ENCODE measurements around the gene RNF220.

The RNF220 gene

DNA sequence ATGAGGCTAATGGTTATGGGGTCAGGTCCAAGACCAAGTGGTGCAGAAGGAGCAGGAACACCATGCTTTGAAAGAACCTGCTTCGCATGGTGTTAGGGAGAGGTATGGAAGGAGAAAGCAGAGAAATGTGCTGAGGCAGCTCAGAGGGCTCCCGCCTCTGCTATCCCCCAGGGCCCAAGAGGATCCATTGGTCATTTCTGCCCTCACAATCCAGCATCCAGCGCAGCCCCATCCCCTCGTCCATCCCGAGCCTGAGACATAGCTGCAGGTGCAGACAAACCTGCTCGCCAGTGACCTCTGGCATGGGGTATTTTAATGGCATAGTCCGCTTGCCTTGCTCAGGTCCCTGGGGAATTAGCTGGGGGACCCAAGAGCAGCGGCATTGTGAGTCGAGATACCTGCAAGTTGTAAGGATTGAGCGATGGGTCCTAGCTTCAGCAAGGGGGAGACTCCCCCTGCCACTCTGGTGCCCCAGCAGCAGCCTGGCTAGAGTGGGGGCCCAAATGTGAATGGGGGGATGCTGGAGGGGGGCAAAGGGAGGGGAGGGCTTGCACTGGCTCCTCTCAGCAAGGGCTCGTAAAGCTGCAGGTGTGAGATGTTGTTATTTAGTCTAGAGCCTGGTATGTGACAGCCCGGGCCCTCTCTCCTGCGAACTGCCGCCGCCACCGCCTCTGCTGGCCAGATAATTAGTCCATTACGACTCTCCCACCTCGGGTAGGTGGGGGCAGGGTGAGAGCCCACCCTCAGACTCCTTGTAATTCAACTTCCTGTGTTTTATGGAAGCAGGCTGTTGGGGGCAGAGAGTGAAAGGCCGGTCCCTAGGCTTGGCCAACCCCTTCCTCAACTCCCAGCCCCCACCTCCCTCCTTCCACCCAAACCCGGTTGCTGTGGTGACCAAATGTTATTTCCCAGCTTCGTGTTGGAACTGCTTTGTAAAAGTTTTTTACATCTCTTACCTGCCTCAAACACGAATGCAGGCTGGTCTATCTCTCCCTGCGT is 118.8 kb downstream of the RNF220 start:
- no peak for DNase-seq (ENCODE audit: low read depth)

DNA sequence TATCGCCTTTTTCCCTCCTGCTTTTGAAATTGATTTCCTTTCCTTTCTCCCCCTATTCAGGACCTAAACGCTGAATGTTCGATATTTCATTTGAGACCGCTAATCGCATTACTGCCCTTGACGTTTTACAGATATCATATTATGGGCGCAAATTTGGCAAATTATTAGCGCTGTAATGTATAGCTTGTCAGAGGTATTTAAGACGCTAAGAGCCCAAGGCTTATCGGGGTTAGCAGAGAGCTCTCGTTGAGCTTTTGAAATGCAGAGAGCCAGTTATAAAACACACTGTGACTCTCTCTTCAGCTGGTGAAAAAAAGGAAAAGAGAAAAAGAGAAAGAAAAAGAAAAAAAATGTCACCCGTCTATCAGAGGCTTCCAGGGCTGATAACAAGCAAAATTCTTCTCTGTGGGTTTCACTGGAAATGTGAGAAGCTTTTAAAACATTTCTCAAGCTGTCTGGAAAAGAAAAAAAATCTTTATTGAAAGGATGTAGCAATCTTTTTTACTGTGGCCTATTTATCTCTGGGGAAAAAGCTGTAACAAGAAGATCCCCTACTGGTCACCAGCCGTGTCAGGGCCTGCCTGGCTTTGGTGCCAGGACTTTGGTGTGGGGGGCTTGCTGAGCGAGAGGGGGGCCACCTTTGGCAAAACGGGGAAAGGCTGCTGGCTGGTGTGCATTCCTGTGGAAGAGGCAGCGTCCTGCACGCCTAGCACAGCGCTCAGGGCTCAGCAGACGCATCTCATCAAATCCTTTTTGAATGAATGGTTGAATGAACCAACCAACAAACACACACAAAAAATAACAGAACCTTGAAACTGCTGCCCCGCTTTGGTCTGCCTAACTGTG is 119.8 kb downstream of the RNF220 start:
- DNase-seq (ENCODE audit: low read depth) = no peak

DNA sequence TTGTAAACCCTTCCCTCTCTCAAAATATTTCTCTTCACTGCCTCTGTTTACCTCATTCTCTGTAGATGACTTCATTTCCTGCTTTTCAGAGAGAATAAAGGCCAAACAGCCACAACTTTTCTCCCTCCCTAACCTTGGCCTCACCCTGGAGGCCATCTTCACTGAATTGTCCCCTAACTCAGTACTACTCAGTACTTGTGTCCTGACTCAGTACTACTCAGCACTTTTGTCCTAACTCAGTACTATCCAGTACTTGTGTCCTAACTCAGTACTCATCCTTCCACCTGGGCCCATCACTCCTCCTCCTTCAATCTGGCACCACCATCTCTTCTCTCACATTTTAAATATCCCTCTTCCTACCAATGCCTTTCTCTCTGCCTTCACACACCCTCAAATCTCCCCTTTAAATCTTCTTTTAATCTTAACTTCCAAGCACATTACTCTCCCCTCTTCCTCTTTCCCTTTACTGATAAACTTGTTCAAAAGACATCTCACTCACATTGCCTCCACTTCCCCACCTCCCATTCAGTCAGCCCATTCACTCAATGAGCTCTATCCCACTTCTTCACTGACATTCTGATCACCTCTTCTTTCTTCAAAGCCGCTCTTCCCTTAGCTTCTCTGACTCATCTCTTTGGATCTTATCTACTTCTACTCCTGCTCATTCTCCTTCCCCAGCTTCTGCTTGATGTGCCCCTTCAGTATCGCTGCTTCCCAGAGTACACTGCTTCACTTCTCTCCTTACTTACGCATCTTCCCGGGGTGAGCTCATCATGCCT is 121.4 kb downstream of the RNF220 start:
- no peak for DNase-seq (ENCODE audit: low read depth)

DNA sequence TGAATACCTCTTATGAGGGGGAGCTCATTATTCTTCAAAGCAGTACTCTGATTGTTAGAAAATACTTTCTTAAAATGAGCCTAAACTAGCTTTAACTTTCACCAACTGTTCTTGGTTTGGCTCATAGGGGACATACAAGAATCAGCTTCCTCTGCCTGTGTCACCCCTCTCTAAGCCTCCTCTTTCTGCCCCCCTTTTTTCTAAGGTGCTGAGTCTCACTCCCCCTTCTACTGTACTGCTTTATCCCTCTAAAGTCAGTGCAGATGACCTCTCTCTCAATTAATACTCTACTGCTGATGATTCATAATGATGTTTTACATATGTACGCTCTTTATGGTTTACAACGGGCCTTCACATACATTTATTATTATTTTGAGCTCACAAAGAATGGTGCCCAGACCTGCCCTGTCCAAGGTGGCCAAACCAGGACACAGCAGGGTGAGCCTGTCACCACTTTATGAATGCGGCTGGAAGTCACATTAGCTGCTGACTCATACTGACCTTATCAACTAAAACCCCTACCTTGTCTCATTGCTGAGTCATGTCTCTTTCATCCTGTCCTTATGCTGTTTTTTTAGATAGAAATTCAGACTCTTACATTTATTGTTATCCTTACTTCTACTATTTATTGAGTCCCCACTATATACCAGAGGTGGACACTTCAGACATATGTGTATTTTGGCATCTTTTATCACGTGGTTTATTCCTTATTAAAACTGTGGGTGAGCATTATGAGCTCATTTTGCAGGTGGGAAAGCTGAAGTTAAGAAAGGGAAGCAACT is 126.9 kb downstream of the RNF220 start:
- no peak for DNase-seq (ENCODE audit: low read depth)

DNA sequence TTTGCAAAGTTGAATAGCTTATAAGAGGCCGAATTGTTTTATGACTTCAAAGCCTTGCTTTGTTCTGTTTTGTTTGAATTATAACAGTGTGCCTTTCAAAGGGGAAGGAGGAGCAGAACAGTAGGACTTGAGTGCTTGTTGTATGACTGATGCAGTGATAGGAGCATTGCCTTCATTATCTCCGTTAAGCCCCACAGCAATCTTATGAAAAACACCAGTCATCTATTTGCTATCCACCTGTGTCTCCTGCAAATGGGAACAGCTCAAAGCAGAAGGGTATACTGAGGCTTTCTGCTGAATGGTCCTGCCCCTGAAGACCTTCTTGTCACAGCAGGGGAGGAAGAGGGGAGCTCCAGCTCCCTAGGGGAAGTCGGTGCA is 127.5 kb downstream of the RNF220 start:
- no peak for DNase-seq (ENCODE audit: low read depth)

DNA sequence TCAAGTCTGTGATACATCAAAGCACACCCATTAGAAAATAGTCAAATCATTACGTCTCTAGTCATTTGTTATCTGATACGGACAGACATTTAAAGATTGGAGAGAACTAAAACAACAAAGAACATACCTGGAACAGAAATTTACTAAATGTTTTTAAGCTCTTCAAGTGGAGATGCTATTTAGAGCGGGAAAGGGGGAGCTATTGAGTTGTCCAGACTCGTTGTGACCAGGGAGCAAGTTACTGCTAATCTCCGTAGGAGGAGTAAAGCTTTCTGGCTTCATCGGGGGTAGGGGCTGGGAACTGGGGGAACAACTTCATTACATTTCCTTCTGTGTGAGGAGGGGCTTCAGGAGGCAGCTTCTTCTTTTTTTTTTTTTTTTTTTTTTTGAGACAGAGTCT is 129.7 kb downstream of the RNF220 start:
- DNase-seq (ENCODE audit: low read depth) = no peak

DNA sequence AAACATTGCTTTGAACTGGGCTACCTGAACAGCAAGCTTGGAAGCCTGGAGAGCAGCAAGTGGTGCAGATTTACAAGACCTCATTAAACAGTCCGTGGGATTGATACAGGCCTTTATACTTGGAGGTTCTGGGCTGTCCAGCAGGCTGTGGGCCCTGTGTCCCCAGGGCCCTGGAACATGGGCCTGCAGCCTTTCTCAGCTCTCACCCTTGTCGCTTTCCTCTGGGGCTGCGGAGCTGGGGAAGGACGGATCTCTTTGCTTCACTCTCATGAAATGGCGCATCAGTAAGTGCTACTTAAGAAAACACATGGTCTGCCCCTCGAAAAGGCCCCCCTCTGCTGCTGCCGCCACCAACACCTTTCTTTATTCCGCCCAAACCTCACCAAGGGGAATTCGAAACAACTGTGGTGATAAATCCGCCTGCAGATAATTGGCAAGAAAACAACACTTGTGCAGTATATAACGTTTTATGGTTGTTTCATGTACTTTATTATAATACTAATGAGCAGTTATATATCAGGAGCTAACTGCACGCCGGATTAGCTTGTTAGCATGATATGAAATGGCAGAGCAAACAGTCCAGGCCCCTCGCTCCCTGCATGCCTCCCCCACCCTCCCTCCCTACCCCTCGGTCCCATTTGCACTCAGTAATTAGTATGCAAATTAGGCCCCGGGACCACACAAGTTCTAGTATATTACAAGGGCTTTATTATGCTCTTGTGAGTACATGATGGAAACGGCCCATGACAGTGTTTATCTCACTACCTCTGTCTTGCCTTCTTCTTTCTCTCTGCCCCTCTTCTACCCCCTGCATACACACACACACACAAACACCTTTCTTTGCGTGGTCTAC is 131.5 kb downstream of the RNF220 start:
- DNase-seq (ENCODE audit: low read depth) = no peak

DNA sequence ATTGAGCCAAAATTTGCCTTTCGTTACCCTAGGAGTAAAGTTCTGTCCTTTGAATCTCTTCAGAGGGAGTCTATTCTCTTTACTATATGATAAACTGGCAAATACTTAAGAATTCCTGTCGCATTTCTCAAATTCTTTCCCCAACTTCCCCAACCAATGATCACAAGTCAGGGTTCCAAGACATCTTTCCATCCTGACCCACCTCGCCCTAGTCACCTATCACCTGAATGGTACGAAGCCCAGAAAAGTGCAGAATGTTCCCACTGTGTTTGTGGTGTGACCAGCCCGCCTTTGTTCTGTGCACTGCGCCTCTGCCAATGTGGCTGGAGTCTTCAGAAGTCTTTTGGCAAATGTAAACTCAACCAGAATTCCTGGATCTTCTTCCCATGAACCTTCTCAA is 132.5 kb downstream of the RNF220 start:
- no peak for DNase-seq (ENCODE audit: low read depth)

DNA sequence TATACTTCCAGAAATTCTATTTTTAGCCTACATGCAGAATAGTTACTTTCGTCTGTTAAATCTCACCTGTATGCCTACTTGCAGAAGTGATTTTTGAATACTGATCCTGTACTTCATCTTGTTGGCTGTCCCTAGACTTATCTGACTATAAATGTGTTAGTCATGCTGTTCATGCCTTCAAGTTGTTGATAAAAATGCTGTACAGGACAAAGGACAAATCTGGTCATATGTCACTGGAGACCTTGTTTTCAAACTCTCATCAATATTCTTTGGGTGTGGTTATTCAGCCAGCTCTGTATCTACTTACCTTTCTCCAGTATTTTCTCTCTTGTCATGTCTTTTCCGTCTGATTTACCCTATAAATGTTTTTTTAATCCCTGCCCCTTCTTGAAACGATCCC is 132.9 kb downstream of the RNF220 start:
- DNase-seq (ENCODE audit: low read depth) = no peak

DNA sequence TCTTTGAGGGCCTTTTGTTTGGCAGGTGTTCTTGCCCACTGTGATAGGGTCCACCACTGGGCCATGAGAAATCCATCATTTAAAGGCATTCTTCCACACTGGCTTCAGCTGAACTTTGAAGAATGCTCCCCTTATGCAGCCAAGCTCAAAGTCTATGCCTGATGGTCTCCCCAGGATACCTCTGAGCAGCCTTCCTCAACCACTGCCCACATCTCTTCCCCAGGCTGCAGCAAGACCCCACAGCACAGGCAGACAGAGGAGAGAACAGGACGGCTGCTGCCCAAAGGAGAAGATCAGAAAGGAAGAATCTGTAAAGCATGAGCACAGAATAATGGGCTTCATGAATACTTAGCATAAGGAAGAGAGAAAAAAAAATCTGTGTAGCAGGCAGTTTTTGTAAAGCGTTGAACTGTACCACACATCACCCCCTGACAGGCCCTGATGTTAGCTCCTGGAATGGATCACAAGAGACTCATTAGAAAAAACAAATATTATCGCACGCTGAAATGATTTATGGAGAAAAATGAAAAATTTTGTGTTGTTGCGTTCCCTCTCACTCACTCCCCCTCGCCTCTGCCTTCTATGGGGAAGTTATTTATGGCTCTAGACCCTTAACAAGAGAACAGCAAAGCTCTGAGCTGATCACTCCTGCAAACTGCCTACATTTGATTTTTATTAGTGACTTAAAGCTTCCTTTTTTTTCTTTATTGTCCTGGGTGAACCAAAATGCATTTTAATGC is 135.1 kb downstream of the RNF220 start:
- DNase-seq (ENCODE audit: low read depth) = no peak

DNA sequence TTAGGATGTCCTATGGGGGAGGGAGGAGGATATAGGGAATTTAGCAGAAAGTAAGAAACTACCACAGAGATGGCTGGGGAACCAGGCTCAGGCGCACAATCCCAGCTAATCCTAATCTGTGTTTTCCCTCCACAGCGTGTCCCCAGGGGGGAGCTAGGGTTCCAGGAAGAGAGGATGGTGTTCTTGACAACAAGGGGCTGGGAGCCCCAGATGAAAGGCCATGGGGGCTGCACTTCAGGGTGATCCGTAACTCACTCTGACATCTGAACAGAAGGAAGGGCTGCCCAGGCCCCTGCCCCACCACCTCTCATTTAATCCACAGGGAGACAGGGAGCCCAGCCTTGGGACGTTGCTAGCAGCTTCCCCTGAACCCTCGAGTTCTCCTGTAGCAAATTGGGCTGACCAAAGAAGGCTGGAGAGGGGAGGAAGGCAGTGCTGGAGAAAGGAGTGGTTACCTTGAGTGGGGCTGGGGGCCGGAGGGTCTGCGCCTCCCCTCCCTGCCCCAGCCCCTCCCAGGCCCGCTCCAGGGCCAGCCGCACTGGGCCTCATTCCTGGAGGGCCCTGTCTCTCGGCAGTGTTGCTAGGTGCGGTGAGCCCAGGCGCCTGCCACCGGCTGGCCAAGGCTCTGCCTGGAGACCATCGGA is 137.5 kb downstream of the RNF220 start:
- no peak for DNase-seq (ENCODE audit: low read depth)

DNA sequence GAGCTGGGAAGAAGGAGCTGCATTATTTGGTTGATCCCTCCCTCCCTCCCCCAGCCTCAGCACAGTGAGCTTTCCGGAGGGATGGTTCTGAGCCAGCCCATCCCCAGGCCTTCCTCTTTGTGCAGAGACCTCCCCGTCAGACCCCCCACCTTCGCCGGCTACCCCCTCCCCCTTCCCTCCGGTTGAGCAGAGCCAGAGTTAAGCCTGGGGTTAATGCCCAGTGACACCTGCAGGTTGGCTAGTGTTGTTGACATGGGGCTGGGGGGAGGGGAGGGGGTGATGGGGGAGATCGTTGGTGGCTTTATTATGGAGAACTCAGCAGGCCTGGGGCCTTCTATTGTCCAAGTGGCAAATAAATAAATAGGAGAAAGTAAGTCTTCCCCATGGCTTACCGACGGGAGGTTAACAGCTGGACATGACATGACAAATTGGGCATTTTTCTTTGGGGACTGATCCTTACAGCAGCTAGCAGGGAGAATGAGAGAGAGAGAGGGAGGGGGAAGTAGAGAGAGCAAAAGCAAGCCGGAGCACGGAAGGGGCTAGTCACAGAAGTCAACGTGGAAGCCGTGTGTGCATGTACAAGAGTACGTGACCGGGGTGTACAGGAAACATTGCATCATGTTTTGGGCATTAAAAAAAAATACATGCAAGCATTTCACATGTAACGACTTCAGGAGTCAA is 138.1 kb downstream of the RNF220 start:
- no peak for DNase-seq (ENCODE audit: low read depth)

DNA sequence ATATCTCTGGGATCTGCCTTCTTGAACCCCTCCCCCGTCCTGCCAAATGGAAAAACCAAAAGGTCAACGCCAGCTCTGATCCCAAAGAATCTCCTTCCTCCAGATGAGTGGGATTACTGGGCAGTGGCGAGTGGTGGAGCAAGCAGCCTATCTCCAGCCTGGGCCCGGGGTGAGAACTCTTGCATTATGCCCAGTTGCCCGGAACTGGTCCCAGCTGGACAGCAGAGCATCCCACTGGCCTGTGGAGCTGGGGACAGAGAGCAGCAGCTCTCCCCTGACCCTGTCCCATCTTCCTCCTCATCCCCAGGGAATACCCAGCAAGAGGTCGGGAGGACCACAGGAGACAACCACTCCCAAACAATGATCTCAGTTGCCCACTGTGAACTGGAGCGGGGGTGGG is 138.7 kb downstream of the RNF220 start:
- DNase-seq (ENCODE audit: low read depth) = no peak

DNA sequence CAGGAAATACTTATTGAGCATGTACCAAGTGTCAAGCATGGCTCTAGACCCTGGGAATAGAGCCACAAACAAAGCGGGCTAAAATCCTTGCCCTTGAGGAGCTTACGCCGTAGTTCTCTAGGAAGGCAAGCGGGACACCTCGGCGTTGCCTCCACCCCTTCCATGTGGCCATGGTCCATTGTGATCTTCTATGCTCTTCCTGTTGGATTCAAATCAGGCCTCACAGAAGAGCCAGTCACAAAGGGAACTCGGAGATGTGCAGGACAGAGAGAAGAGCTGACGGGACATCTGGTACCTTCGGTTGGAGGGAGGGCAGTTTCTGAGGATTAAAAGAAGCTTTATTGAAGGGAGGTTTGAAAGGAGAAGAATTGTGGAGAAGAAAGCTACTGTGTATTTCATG is 139.9 kb downstream of the RNF220 start:
- DNase-seq (ENCODE audit: low read depth) = no peak

DNA sequence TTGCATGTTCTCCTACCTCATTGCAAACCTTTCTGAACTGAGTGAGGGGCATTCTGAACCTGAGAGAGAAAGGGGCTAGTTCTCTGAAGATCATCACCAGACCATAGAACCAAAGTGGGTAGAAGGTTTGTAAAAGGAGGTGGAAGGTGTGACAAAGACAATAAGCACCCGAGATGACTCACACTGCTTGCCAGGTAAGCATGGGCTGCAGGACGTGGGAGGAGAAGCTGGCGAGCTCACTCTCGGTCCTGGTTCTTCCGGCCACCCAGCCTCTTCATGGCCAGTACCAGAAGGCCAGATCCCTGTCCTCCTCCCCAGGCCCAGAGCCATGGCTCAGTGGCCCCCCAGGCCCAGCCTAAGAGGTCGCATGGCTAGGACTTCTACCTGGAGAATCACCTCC is 140.9 kb downstream of the RNF220 start:
- no peak for DNase-seq (ENCODE audit: low read depth)

DNA sequence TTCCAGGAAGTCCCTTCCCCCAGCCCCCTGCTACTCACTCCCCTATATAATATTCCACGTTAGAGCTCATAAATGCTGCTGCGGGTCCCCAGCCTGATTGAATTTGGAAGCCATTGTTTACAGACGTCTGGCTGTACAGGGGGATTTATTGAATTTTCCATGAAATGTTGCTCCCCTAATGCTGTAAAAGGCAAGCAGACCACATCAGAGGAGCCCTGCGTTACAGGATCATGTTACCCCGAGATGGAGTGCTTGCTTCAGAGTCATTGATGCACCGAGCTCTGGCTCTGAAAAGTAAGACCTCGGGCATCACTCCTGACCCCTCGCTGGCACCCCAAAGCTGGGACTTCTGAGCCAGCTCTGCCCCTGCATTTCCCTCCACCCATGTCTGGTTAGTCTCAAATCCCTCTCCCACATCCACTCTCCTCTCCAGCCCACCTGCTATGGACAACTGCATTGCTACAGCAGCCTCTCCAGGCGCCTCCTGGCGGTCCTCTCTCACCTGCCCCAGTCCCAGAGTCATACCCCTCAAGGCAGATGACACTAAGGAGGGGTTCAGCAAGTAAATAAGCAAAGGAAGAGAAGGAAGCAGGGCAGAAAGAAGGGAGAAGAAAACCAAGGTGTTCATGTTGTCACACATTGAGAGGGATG is 141.5 kb downstream of the RNF220 start:
- DNase-seq (ENCODE audit: low read depth) = no peak

DNA sequence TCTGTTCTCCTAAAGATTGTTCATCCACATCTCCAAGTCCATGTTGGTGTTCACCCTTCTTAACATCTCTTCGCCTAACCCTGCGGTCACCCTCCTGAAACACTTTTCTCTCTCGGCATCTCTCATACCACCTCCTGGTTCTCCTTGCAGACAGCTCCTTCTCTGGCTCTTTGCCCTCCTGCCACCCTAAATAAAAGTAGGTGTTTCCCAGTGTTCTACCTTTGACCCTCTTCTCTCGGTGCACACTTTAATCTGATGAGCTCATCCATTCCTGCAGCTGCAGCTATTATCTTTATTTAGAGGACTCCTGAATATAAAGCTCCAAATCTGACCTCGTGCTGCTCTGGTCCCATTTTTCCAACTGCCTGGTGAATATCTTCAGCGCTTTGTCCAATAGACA is 142.3 kb downstream of the RNF220 start:
- no peak for DNase-seq (ENCODE audit: low read depth)

DNA sequence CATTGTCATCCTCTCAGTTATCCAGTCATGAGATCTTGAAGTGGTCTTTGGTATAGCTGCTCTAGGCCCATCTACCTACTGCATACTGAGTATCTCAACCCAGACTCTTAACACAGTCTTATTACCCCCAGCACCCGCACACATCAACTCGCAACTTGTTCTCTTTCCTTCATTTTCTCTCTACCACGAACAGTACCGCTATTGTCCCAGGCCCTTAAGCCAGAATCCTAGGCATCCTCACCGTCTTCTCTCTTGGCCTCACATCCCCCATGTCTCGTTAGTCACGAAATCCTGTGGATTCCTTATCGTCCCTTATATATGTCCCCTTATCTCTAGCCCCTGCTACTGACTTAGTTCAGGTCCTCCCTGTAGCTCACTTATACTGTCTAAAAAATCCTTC is 142.8 kb downstream of the RNF220 start:
- no peak for DNase-seq (ENCODE audit: low read depth)

Measured in stromal cell of bone marrow (primary cell).